SKM-1 (cell line): Measurements from ENCODE around the gene CDH4.
"Not testable (repeated sequence)": the region's sequence is repeated elsewhere in the genome, so short reads cannot be mapped to it uniquely, and the experiment has no call there.

Experiments
- DNase-seq: peaks from one replicate; lab custom pipeline; 2025; ENCODE audit not compliant: unreplicated experiment; lab: John Stamatoyannopoulos, UW

Gene CDH4

GRCh38 chr20:61436667-61437279, 184.7 kb downstream of the CDH4 start:
- no peak for DNase-seq

GRCh38 chr20:61437280-61438206, 185.5 kb downstream of the CDH4 start:
- DNase-seq: no peak

- DNase-seq: no peak
These were observed 186.2 kb downstream of the CDH4 start for GRCh38 chr20:61438285-61438684.

GRCh38 chr20:61439251-61439650, 187.2 kb downstream of the CDH4 start:
- no peak for DNase-seq

- no peak for DNase-seq
These were observed 188.5 kb downstream of the CDH4 start for GRCh38 chr20:61440548-61441055.

GRCh38 chr20:61441537-61441936, 189.5 kb downstream of the CDH4 start:
- no peak for DNase-seq

- no peak for DNase-seq
These were observed 190.1 kb downstream of the CDH4 start for GRCh38 chr20:61442075-61442670.

- DNase-seq: no peak
These were observed 190.7 kb downstream of the CDH4 start for GRCh38 chr20:61442718-61443117.

- DNase-seq: no peak
These were observed 191.5 kb downstream of the CDH4 start for GRCh38 chr20:61443443-61444126.

- DNase-seq: no peak
These were observed 192.6 kb downstream of the CDH4 start for GRCh38 chr20:61444637-61445036.

- no peak for DNase-seq
These were observed 193.1 kb downstream of the CDH4 start for GRCh38 chr20:61445138-61445537.

- DNase-seq: no peak
These were observed 193.7 kb downstream of the CDH4 start for GRCh38 chr20:61445741-61446140.

- no peak for DNase-seq
These were observed 195.9 kb downstream of the CDH4 start for GRCh38 chr20:61447952-61448351.

- no peak for DNase-seq
These were observed 196.3 kb downstream of the CDH4 start for GRCh38 chr20:61448386-61448785.

- no peak for DNase-seq
These were observed 197.1 kb downstream of the CDH4 start for GRCh38 chr20:61449057-61449609.

GRCh38 chr20:61449916-61450315, 197.9 kb downstream of the CDH4 start:
- DNase-seq: no peak

GRCh38 chr20:61450549-61450948, 198.5 kb downstream of the CDH4 start:
- no peak for DNase-seq

GRCh38 chr20:61451009-61451408, 198.9 kb downstream of the CDH4 start:
- no peak for DNase-seq

GRCh38 chr20:61451953-61452352, 199.9 kb downstream of the CDH4 start:
- DNase-seq: no peak

GRCh38 chr20:61453219-61453618, 201.2 kb downstream of the CDH4 start:
- DNase-seq: no peak

- DNase-seq: not testable (repeated sequence)
These were observed 201.6 kb downstream of the CDH4 start for GRCh38 chr20:61453623-61454022.
